ENCODE measurements around the gene MZB1. TPM values are rescaled to one million over a fixed set of nuclear protein-coding genes. Genes with fewer than 3 reads are reported as not detected.

The MZB1 gene
- total and polyA plus RNA-seq, 2 of the 13 experiments (the other 11 are each of a cell fraction or from before 2014, with no cell fraction given) = 0.31 to 0.40 TPM

- TF ChIP-seq UBTF (CRISPR knock-in tag; IDR thresholded peaks at IDR 0.05) = 0 out of 2 replicates have a peak, but pooled peaks have one; percentile 37
- TF ChIP-seq NR2C2 (CRISPR knock-in tag; IDR thresholded peaks at IDR 0.05; ENCODE audit: borderline replicate concordance) = peak; percentile 91
- TF ChIP-seq MLXIP (CRISPR knock-in tag; IDR thresholded peaks at IDR 0.05; ENCODE audit: borderline replicate concordance) = no peak
- TF ChIP-seq ZNF256 (CRISPR knock-in tag; conservative IDR thresholded peaks at IDR 0.05) = no peak
- peak; percentile 83 for TF ChIP-seq CREM (IDR thresholded peaks at IDR 0.05)
- no peak for TF ChIP-seq CREM (CRISPR knock-in tag; IDR thresholded peaks at IDR 0.05)
- 0 out of 2 replicates have a peak, but pooled peaks have one; percentile 19 for TF ChIP-seq RELA (CRISPR knock-in tag; IDR thresholded peaks at IDR 0.05)
- TF ChIP-seq ZBTB10 (CRISPR knock-in tag; IDR thresholded peaks at IDR 0.05; ENCODE audit: borderline replicate concordance) = no peak
- 0 out of 2 replicates have a peak, but pooled peaks have one; percentile 31 for TF ChIP-seq ZIK1 (CRISPR knock-in tag; IDR thresholded peaks at IDR 0.05; ENCODE audit: borderline replicate concordance, low read depth)
- no peak for TF ChIP-seq ZKSCAN1 (IDR thresholded peaks at IDR 0.05; ENCODE audit: low read length)
- no peak for TF ChIP-seq KLF13 (CRISPR knock-in tag; IDR thresholded peaks at IDR 0.05)
- TF ChIP-seq ZHX2 (IDR thresholded peaks at IDR 0.05; ENCODE audit: low read depth) = peak; percentile 82
- TF ChIP-seq ZHX2 (CRISPR knock-in tag; IDR thresholded peaks at IDR 0.05; ENCODE audit: borderline replicate concordance) = no peak
- no peak for TF ChIP-seq SMARCE1 (IDR thresholded peaks at IDR 0.05; ENCODE audit: borderline replicate concordance)
Observed at GRCh38 chr5:139439013-139439903, 49.5 kb upstream of the MZB1 start, which contains the start of gene DNAJC18 (continued).
